HEK293 (cell line): ENCODE data around the gene BEGAIN.

ENCODE experiments used
- ATF2 ChIP-seq: fragments of 450-650 bp; formaldehyde crosslinking; IDR thresholded peaks from 2 replicates; pipeline ENCODE4 v1.5.1; 2016; ENCODE audit warnings: missing biosample characterization, missing genetic modification characterization, low read depth
- CTCF ChIP-seq: fragments of 450-650 bp; formaldehyde crosslinking; IDR thresholded peaks from 2 replicates; pipeline ENCODE4 v1.5.1; 2016; ENCODE audit warnings: missing biosample characterization, missing genetic modification characterization
- PRDM4 ChIP-seq: fragments of 450-650 bp; formaldehyde crosslinking; IDR thresholded peaks from 2 replicates; pipeline ENCODE4 v1.5.1; 2017; ENCODE audit warnings: missing biosample characterization, missing genetic modification characterization
- REST ChIP-seq: fragments of 450-650 bp; formaldehyde crosslinking; IDR thresholded peaks from 2 replicates; pipeline ENCODE4 v1.5.1; 2016; ENCODE audit warnings: missing biosample characterization, missing genetic modification characterization
- SALL2 ChIP-seq: fragments of 450-650 bp; formaldehyde crosslinking; IDR thresholded peaks from 2 replicates; pipeline ENCODE4 v1.5.0; 2017; ENCODE audit warnings: missing biosample characterization, mild to moderate bottlenecking, missing genetic modification characterization, borderline replicate concordance
- ZNF138 ChIP-seq: fragments of 450-650 bp; formaldehyde crosslinking; IDR thresholded peaks from 2 replicates; pipeline ENCODE4 v1.5.1; 2016; ENCODE audit warnings: missing biosample characterization, missing genetic modification characterization, borderline replicate concordance
- ZNF18 ChIP-seq: fragments of 450-650 bp; formaldehyde crosslinking; IDR thresholded peaks from 2 replicates; pipeline ENCODE4 v1.5.1; 2016; ENCODE audit warnings: missing biosample characterization, missing genetic modification characterization
- ZNF211 ChIP-seq: fragments of 450-650 bp; formaldehyde crosslinking; IDR thresholded peaks from 2 replicates; pipeline ENCODE4 v1.5.1; 2016; ENCODE audit warnings: low read depth, missing biosample characterization, missing genetic modification characterization
- ZNF416 ChIP-seq: fragments of 450-650 bp; formaldehyde crosslinking; IDR thresholded peaks from 2 replicates; pipeline ENCODE4 v1.5.1; 2016; ENCODE audit warnings: missing biosample characterization, missing genetic modification characterization
- ZNF629 ChIP-seq: fragments of 450-650 bp; formaldehyde crosslinking; IDR thresholded peaks from 2 replicates; pipeline ENCODE4 v1.5.1; 2017; ENCODE audit warnings: missing biosample characterization, missing genetic modification characterization

- TF ChIP-seq CTCF (no peak), ZNF18 (tag by site-specific recombination) (no peak), REST (tag by site-specific recombination) (no peak), SALL2 (no peak), ZNF416 (tag by site-specific recombination) (no peak), ZNF629 (tag by site-specific recombination) (no peak), PRDM4 (no peak), ZNF211 (tag by site-specific recombination) (no peak), ATF2 (tag by site-specific recombination) (no peak), ZNF138 (tag by site-specific recombination) (no peak)
These were observed 62.3 kb downstream of the BEGAIN start for GRCh38 chr14:100524933-100525243.
